Body of pancreas (tissue), 4 donors: Measurements from ENCODE around the gene CCNL1.

Experiments
- CTCF ChIP-seq, 7 experiments: fragments of 450-650 bp in 4 of 7; fragments of 200-600 bp in 3 of 7; sonication (generic) in 3 of 7; IDR thresholded peaks; one replicate each; pipeline ENCODE4 v1.5.1; 2016 to 2019; ENCODE audit warnings: antibody characterized with exemption in 7 of 7
- POLR2A ChIP-seq, 3 donors: fragments of 450-650 bp; IDR thresholded peaks; one replicate each; pipeline ENCODE4 v1.6.1; 2016; ENCODE audit warnings: antibody characterized with exemption in 3 of 3, mild to moderate bottlenecking in 2 of 3

GRCh38 chr3:157123621-157124020 lies 36.3 kb downstream of the CCNL1 start:
- TF ChIP-seq CTCF (IDR thresholded peaks at IDR 0.05): no peak
- no peak for TF ChIP-seq POLR2A (IDR thresholded peaks at IDR 0.05)
